Chondrocyte (in vitro differentiated cells): ENCODE measurements around the gene UBN1. TPM values are rescaled to one million over a fixed set of nuclear protein-coding genes. Genes with fewer than 3 reads are reported as not detected.
A peak's percentile ranks its signal among the peaks of the same experiment; 100 is the strongest.

ENCODE experiments used
- DNase-seq: peaks from one replicate; pipeline ENCODE4 v3.0.0; 2021; ENCODE audit warnings: mixed read lengths, low spot score
- H3K27ac Mint-ChIP-seq: one replicate; pipeline ENCODE4 v1.8.0; 2021; ENCODE audit warnings: mild to moderate bottlenecking, moderate library complexity, mixed read lengths; ENCODE audit not compliant: unreplicated experiment
- H3K27me3 Mint-ChIP-seq: 2 replicates; pipeline ENCODE4 v1.8.0; 2021; ENCODE audit warnings: low read depth, mixed read lengths
- H3K36me3 Mint-ChIP-seq: 2 replicates; pipeline ENCODE4 v1.8.0; 2021; ENCODE audit warnings: low read depth, mixed read lengths
- H3K4me1 Mint-ChIP-seq: 2 replicates; pipeline ENCODE4 v1.8.0; 2021; ENCODE audit warnings: low read depth, mild to moderate bottlenecking, mixed read lengths
- H3K4me3 Mint-ChIP-seq: one replicate; pipeline ENCODE4 v1.8.0; 2021; ENCODE audit warnings: mild to moderate bottlenecking, moderate library complexity, mixed read lengths; ENCODE audit not compliant: unreplicated experiment
- H3K9me3 Mint-ChIP-seq: 2 replicates; pipeline ENCODE4 v1.8.0; 2021; ENCODE audit warnings: low read depth, mixed read lengths
- total RNA-seq: library from RNA; stranded (reverse); gene quantifications from 3 replicates; pipeline ENCODE4 v1.2.1, GENCODE V29; 2021
- TF ChIP-seq, protein P1 (sequence below): fragments of 200-600 bp; sonication (generic); IDR thresholded peaks from 2 replicates; pipeline ENCODE4 v1.5.0; 2021; ENCODE audit warnings: antibody characterized with exemption, mild to moderate bottlenecking, moderate library complexity

Gene UBN1
- total RNA-seq, 1 donor from 2014 or later: 40.1 TPM

- peaks cover 40% of the 10 kb centered on the region for H3K36me3 Mint-ChIP-seq
- H3K27me3 Mint-ChIP-seq: no peaks in the 10 kb centered on the region
- no peak overlapping the region for H3K4me3 Mint-ChIP-seq
- H3K4me1 Mint-ChIP-seq: no peaks in the 10 kb centered on the region
- no peaks in the 10 kb centered on the region for H3K9me3 Mint-ChIP-seq
- peak overlapping the region; percentile 63 for H3K27ac Mint-ChIP-seq
- TF ChIP-seq, protein P1, sequence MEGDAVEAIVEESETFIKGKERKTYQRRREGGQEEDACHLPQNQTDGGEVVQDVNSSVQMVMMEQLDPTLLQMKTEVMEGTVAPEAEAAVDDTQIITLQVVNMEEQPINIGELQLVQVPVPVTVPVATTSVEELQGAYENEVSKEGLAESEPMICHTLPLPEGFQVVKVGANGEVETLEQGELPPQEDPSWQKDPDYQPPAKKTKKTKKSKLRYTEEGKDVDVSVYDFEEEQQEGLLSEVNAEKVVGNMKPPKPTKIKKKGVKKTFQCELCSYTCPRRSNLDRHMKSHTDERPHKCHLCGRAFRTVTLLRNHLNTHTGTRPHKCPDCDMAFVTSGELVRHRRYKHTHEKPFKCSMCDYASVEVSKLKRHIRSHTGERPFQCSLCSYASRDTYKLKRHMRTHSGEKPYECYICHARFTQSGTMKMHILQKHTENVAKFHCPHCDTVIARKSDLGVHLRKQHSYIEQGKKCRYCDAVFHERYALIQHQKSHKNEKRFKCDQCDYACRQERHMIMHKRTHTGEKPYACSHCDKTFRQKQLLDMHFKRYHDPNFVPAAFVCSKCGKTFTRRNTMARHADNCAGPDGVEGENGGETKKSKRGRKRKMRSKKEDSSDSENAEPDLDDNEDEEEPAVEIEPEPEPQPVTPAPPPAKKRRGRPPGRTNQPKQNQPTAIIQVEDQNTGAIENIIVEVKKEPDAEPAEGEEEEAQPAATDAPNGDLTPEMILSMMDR: no peak
- DNase-seq: no peak
Observed at GRCh38 chr16:4811773-4812172, 35.5 kb upstream of the UBN1 start.

DNA sequence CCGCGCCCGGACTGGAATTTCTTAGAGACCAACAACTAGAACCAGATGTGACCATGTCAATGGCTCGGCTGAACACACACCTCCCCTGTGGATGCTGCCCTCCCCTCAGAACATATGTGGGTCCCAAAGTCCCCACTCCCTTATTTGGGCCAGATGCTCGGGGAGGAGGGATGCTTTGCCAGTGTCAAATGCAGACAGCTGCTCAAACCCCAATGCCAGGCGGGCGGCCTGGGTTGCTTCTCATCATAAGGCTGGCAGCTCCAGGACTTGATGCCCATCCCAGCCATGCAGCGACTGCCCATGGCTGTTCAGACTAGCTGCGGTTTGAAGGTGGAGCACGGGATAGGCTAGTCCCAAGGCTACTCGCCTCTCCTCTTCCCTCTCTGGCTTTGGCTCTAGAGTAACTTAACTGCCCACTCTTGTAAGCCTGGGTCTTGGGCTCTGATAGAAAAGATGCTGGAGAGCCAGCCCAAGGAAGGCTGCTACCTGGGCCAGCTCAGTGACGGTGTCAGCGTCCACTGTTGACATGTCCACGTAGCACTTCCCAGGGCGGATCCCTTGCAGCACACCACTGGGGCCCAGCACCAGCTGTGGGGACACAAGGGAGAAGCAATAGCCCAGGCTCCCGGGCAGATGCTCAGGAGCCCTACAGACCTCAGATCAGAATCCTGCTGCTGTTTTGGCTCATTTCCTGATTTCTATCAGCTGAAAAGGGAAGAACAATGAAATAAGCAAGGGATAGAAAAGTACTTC, 33.9 kb upstream of the UBN1 start:
- Mint-ChIP-seq H3K27ac (no peak overlapping the region), H3K4me1 (no peaks in the 10 kb centered on the region), H3K27me3 (no peaks in the 10 kb centered on the region), H3K9me3 (no peaks in the 10 kb centered on the region), H3K4me3 (no peak overlapping the region), H3K36me3 (peaks cover 39% of the 10 kb centered on the region)
- TF ChIP-seq, protein P1: no peak
- DNase-seq: no peak

DNA sequence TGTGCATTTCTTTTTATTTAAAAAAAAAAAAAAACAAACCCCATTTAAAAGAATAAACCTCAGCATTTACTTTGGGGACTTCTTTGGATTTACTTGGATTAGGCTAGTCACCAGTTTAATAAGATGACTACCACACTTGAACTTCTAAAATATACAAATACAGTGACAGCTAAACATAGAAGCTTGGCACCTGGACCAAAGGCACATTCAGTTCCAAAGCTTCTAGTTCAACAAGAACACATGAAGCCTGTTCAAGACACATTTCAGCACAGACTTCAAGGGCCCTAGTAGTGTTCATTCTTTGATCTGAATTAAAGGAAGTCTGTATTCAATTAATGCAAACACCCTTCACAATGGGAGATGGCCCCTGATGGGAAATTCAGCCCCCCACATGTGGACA, 33.2 kb upstream of the UBN1 start:
- Mint-ChIP-seq H3K36me3 (peaks cover 41% of the 10 kb centered on the region), H3K27ac (no peak overlapping the region), H3K9me3 (no peaks in the 10 kb centered on the region), H3K4me1 (no peaks in the 10 kb centered on the region), H3K27me3 (no peaks in the 10 kb centered on the region), H3K4me3 (no peak overlapping the region)
- TF ChIP-seq, protein P1: no peak
- DNase-seq: no peak

DNA sequence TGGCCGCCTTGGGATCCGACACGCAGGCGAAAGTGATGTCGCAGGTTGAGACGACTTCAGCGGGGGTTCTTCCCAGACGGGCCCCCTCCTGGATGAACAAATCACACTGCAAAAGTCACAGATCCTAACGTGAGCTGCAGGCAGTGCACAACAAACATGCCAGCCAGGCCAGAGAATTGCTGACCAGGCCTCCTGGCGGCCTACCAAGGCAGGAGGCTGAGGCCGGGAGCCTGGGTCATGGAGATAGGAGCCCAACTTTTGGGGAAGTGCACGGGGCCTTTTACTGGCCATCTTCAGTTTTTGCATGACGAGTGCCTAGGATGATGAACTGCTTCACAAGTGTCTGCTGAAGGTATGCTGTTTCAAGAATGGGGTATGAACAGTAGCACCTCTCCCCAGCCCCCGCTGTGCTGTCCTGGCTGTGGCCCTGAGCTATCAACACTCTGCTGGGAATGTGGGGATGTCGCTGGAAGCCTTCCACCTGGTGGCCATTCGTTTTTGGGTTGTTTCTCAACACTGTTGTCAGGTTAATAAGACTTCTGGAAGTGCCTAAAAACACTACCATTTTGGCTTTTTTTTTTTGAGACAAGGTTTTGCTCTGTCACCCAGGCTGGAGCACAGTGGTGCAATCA, 32.6 kb upstream of the UBN1 start:
- no peaks in the 10 kb centered on the region for H3K27me3 Mint-ChIP-seq
- no peaks in the 10 kb centered on the region for H3K4me1 Mint-ChIP-seq
- TF ChIP-seq, protein P1: no peak
- H3K9me3 Mint-ChIP-seq: no peaks in the 10 kb centered on the region
- H3K4me3 Mint-ChIP-seq: no peak overlapping the region
- no peak overlapping the region for H3K27ac Mint-ChIP-seq
- peaks cover 43% of the 10 kb centered on the region for H3K36me3 Mint-ChIP-seq
- DNase-seq: peak; percentile 59

- Mint-ChIP-seq H3K36me3 (peaks cover 37% of the 10 kb centered on the region), H3K27me3 (no peaks in the 10 kb centered on the region), H3K4me3 (no peak overlapping the region), H3K4me1 (no peaks in the 10 kb centered on the region), H3K27ac (no peak overlapping the region), H3K9me3 (no peaks in the 10 kb centered on the region)
- no peak for DNase-seq
- TF ChIP-seq, protein P1: no peak
Observed at GRCh38 chr16:4820652-4821051, 26.6 kb upstream of the UBN1 start.
